ENCODE results near the gene FMN2. TPM values are rescaled to one million over a fixed set of nuclear protein-coding genes. Genes with fewer than 3 reads are reported as not detected.

FMN2 gene
- total RNA-seq, 1 donor from 2014 or later: not detected

- no peak for DNase-seq (ENCODE audit: low read depth in 2 of 2)
These were observed 331.7 kb downstream of the FMN2 start for GRCh38 chr1:240423246-240423924.

- no peak for DNase-seq (ENCODE audit: low read depth in 2 of 2)
These were observed 333.2 kb downstream of the FMN2 start for GRCh38 chr1:240424740-240425464.

GRCh38 chr1:240426051-240426450 lies 334.4 kb downstream of the FMN2 start:
- DNase-seq (ENCODE audit: low read depth in 2 of 2): no peak

- DNase-seq (ENCODE audit: low read depth in 2 of 2): no peak
These were observed 344.4 kb downstream of the FMN2 start for GRCh38 chr1:240435996-240436566.

GRCh38 chr1:240441669-240442068 lies 350.0 kb downstream of the FMN2 start:
- no peak for DNase-seq (ENCODE audit: low read depth in 2 of 2)

- DNase-seq (ENCODE audit: low read depth in 2 of 2): no peak
These were observed 353.7 kb downstream of the FMN2 start for GRCh38 chr1:240445369-240445768.

- DNase-seq (ENCODE audit: low read depth in 2 of 2): peak; percentile 2 to 34
These were observed 363.6 kb downstream of the FMN2 start for GRCh38 chr1:240455228-240455821.

GRCh38 chr1:240457203-240457602 lies 365.5 kb downstream of the FMN2 start:
- no peak for DNase-seq (ENCODE audit: low read depth in 2 of 2)

GRCh38 chr1:240462277-240462676 lies 370.6 kb downstream of the FMN2 start:
- no peak for DNase-seq (ENCODE audit: low read depth in 2 of 2)

- DNase-seq (ENCODE audit: low read depth in 2 of 2): no peak
These were observed 371.2 kb downstream of the FMN2 start for GRCh38 chr1:240462766-240463395.

GRCh38 chr1:240464099-240464498 lies 372.4 kb downstream of the FMN2 start:
- no peak for DNase-seq (ENCODE audit: low read depth in 2 of 2)

GRCh38 chr1:240465531-240465940 lies 373.9 kb downstream of the FMN2 start:
- peak in 1 of 2 donors; percentile 5 for DNase-seq (ENCODE audit: low read depth in 2 of 2)

GRCh38 chr1:240466509-240466908 lies 374.8 kb downstream of the FMN2 start:
- DNase-seq (ENCODE audit: low read depth in 2 of 2): no peak

- DNase-seq (ENCODE audit: low read depth in 2 of 2): no peak
These were observed 376.2 kb downstream of the FMN2 start for GRCh38 chr1:240467895-240468294.

GRCh38 chr1:240468656-240469055 lies 377.0 kb downstream of the FMN2 start:
- DNase-seq (ENCODE audit: low read depth in 2 of 2): no peak

GRCh38 chr1:240474133-240474614 lies 382.5 kb downstream of the FMN2 start:
- peak in 1 of 2 donors; percentile 19 for DNase-seq (ENCODE audit: low read depth in 2 of 2)

- DNase-seq (ENCODE audit: low read depth in 2 of 2): no peak
These were observed 384.1 kb downstream of the FMN2 start for GRCh38 chr1:240475832-240476231.

- no peak for DNase-seq (ENCODE audit: low read depth in 2 of 2)
These were observed 386.9 kb downstream of the FMN2 start for GRCh38 chr1:240478536-240478935.

- no peak for DNase-seq (ENCODE audit: low read depth in 2 of 2)
These were observed 393.2 kb downstream of the FMN2 start for GRCh38 chr1:240484804-240485443.

GRCh38 chr1:240486611-240487010 lies 394.9 kb downstream of the FMN2 start:
- no peak for DNase-seq (ENCODE audit: low read depth in 2 of 2)

- DNase-seq (ENCODE audit: low read depth in 2 of 2): no peak
These were observed 395.8 kb downstream of the FMN2 start for GRCh38 chr1:240487493-240487892.
